GM18870 (cell line): ENCODE results near the gene TRPM8.

Source experiments
- ATAC-seq: cut with Tn5 transposase; IDR thresholded peaks from one replicate; pipeline ENCODE4 v1.9.1; 2021; ENCODE audit warnings: moderate library complexity; ENCODE audit not compliant: unreplicated experiment

Gene TRPM8

GRCh38 chr2:234033174-234033573 lies 116.0 kb downstream of the TRPM8 start:
- ATAC-seq: no peak

GRCh38 chr2:234033885-234034284 lies 116.7 kb downstream of the TRPM8 start:
- no peak for ATAC-seq

GRCh38 chr2:234038076-234038802 lies 121.1 kb downstream of the TRPM8 start:
- ATAC-seq: no peak

- no peak for ATAC-seq
Measured at GRCh38 chr2:234044157-234044556, 127.0 kb downstream of the TRPM8 start.

GRCh38 chr2:234046521-234046920 lies 129.3 kb downstream of the TRPM8 start:
- no peak for ATAC-seq

- no peak for ATAC-seq
Measured at GRCh38 chr2:234047361-234047760, 130.2 kb downstream of the TRPM8 start.

GRCh38 chr2:234048049-234048448 lies 130.9 kb downstream of the TRPM8 start:
- ATAC-seq: no peak

- no peak for ATAC-seq
Measured at GRCh38 chr2:234050455-234051135, 133.4 kb downstream of the TRPM8 start, which contains the start of gene SPP2. Gene SPP2, plus strand, starts transcription at chr2:234050702. Its CDS starts 85 bp downstream, at chr2:234050787.

GRCh38 chr2:234051374-234052070 lies 134.3 kb downstream of the TRPM8 start:
- no peak for ATAC-seq

- no peak for ATAC-seq
Measured at GRCh38 chr2:234058881-234059280, 141.7 kb downstream of the TRPM8 start.

- no peak for ATAC-seq
Measured at GRCh38 chr2:234060236-234060635, 143.1 kb downstream of the TRPM8 start.

- no peak for ATAC-seq
Measured at GRCh38 chr2:234061624-234062257, 144.6 kb downstream of the TRPM8 start.

- no peak for ATAC-seq
Measured at GRCh38 chr2:234066587-234066986, 149.4 kb downstream of the TRPM8 start.
